Dedifferentiated amniotic fluid mesenchymal stem cell (primary cell): ENCODE measurements around the gene TAS2R3.
A peak's percentile ranks its signal among the peaks of the same experiment; 100 is the strongest.
"Not testable (repeated sequence)": the region's sequence is repeated elsewhere in the genome, so short reads cannot be mapped to it uniquely, and the experiment has no call there.

Experiments used
- DNase-seq: peaks from one replicate; pipeline ENCODE4 v3.0.0-alpha.2; 2016; ENCODE audit errors: extremely low spot score

TAS2R3 gene, protein sequence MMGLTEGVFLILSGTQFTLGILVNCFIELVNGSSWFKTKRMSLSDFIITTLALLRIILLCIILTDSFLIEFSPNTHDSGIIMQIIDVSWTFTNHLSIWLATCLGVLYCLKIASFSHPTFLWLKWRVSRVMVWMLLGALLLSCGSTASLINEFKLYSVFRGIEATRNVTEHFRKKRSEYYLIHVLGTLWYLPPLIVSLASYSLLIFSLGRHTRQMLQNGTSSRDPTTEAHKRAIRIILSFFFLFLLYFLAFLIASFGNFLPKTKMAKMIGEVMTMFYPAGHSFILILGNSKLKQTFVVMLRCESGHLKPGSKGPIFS

DNA sequence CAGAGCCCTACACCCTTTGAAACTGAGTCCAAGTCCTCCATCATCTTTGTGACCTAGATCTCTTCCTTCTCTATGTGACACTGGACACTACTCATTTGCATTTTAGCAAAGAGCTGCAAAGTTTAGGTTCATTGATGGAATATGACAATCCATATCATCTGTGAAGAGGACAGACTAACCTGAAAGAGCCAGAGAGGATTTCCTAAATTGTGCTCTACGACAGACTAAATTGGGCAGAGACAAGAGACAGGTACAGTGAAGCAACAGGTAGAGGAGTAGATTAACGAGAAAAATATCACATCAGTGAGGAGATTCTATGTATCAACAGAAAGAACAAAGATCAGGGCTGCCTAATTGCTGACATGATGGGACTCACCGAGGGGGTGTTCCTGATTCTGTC lies at the start of gene TAS2R3:
TAS2R3 (plus strand) TSS at position 301 of the 400 bp plus-strand sequence; CDS start at position 363, 62 bp downstream.
- DNase-seq, result no peak

DNA sequence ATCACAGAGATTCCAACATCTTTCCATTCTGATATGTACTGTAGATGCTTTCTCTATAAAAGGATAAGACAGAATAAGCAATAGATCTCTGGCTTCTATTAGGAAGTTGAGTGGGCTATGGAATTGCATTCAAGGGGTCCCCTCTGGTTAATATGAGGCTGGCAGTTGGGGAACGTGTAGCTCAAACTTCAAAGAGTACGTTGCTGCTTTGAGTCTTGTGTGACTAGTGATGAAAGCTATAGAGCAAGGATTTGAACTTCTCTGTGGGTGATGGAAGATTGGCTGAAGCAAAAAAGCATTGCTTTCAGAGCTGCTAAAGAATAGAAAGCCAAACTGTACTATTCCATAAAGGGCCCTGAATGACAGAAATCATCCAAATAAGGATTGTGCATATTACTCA lies 49.3 kb upstream of the TAS2R3 start:
- DNase-seq, result no peak

DNA sequence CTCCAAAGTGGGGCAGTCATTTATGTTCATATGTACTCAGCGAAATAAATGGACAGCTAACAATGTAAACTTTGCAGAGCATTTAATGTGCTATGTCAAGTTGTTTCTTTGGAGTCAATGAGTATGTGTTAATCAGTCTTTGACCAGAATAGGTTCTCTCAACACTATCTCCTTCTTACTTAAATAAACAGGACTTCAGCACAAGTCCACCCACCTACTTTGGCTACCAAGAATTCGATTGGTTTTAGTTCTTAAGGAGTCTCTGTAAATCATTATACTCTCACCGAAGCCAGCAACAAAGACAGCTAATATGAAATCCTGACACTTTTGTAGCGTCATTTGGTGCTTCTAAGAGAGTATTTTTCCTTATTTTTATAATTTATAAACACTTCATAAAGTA lies 48.9 kb upstream of the TAS2R3 start:
- no peak for DNase-seq

DNA sequence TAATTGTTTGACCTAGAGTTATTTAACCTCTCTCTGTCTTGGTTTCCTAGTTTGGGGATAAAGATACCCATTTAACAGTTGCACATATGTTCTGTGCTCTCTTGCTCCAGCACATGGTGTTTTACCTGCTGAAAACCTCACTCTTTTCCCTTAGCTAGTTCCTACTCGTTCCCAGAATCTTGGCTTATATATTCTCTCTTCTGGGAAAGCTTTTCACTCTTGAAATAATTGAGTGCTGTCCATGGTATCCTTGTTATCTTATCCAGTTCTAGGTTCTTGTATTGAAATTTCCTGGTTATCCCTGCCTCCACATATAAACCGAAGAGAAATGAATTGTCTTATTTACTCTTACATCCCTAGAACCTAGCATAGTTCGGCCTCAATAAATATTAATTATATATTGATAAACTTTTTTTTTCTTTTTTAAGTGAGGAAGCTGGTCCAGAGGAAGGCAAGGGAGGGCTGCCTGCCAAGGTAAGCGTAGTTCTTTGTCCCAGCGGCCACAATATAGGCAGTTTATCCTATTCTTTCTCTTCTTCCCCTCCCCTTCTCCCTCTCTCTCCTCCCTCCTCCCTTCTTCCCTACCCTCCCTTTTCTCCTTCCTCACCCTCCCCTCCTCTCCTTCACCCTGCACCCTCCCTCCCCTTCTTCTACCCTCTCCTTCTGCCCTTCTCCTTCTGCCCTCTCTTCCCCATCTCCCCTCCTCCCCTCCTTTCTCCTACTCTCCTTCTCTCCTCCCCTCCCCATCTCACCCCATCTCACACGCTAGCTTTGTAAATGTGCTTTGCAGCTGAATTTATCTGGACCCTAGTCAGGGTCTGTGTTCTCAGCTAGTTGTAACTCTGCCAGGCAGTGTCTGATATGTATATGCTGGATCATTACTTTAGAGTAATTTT lies 47.9 kb upstream of the TAS2R3 start:
- no peak for DNase-seq

DNA sequence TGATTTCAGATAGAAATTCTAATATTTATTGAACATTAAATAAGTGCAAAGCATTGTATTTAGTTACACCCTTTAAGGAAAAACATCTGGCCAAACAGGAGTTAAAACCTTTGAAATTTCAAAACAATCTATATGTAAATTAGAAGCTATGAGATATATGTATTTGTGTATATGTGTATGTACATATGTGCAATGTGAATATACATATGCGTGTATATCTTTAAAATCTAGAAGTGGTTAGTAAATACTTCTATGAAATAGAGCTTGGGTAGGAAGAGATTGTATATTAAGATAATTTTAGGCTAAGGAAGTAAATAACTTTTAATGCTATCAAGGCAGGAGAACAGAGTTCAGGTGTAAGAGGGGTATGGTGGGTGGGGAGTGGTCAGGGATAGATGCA lies 46.4 kb upstream of the TAS2R3 start:
- no peak for DNase-seq

DNA sequence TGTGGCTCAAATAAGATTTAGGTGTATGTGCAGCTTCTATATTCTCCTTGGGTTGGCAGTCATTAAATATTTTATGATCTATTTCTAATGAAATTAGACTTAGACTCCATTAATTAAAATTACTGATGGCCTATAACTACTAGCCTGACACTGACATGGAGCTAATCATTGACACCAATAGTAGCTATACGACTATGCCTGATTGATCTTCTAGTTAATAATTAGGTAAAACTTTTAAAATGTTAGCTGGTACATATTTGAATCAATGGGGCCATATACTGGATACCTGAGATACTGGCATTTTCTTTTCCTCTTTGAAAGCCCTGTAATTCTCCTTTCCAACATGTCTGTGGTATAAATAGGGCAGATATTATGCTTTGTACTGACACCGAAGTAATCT lies 41.4 kb upstream of the TAS2R3 start:
- no peak for DNase-seq

DNA sequence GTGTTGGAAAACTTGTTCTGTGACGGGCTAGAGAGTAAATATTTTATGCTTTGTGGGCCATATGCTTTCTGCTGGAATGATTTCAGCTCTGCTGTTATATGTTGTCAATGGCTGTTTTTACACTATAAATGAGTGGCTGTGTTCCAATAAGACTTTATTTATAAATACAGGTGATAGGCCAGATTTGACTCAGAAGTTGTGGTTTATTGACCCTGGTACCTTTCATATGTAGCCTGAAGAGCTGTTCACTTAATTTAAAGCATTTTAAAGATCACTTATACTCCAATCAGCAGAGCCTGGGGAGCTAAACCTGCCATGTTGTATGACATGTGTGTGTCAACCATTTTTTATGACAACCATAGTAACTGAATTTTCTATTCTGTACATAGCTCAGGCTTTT lies 34.9 kb upstream of the TAS2R3 start:
- DNase-seq, result no peak

DNA sequence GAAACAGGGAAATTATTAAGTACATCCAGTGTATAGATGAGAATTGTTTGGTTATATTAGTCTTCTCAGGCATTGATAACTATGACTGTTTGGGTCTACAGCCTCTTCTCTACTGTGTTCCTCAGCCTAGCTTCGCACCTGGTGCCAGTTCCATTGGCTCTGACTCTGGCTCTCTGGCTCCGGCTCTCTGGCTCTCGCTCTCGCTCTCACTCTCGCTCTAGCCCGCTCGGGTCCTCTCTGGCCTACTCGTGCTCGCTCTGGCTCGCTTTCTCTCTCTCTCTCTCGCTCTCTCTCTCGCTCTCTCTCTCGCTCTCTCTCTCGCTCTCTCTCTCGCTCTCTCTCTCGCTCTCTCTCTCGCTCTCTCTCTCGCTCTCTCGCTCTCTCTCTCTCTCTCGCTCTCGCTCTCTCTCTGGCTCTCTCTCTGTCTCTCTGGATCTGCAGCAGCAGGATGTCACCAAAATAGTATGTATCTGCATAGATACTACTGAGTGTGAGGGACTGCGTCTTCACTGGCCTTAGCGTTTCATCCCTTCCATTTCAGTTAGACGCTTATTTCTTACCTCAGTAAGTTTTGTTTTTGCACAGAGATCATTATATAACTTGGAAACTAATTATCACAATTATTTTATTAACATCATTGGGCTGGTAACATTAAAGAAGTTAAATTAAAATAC lies 32.3 kb upstream of the TAS2R3 start:
- no peak for DNase-seq

DNA sequence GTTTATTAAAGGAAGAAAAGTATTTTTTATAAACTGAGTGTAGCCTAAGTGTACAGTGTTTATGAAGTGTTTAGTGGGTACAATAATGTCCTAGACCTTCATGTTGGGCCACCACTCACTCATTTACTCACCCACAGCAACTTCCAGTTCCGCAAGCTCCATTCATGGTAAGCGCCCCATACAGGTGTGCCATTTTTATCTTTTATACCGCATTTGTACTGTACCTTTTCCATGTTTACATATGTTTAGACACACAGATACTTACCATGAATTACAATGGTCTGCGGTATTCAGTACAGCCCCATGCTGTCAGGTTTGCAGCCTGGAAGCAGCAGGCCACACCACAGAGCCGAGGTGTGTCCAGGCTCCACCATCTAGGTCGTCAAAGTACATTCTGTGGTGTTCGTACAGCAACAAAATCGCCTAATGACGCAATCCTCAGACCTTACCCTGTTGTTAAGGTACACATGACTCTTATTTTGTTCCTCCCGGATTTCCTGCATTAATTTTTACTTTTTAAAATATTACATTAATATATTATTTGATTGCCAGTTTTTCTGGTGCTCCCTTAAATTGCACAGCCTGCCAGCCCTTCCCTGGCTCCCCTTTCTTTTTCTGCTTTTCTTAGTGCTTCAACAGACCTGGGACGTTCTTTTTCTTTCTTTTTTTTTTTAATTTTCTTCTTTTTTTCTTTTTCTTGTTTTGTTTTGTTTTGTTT lies 26.6 kb upstream of the TAS2R3 start:
- no peak for DNase-seq

DNA sequence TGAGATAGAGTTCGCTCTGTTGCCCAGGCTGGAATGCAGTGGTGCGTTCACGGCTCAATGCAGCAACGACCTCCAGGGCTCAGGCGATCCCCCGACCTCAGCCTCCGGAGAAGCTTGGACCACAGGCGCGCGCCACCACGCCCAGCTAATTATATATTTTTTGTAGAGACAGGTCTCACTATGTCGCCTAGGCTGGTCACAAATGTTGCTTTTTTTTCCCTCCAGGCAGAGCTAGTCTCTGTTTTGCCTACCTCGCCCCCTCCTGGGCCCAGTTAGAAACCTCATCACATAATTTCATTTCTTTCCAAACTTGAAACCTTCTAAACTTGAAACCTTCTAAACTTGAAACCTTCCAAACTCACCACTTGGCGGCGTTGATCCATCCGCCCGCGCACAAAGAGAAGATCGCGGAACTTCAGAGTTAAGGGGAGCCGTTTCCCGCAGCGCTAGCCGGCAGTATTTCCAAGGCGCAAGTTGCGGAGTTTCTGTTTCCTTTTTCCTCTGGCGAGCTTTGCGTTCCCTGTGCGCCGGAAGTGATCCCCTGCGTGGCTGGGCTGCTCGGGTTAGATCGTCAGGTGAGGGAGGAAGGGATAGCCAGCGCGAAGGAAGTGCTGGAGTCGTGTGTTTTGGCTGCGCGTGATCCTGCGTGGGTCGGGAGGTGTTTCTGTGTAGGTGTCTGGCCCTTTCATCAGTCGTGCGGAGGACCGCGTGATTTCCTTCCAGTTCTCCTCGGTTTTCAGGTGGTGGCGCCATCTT lies 25.9 kb upstream of the TAS2R3 start, which contains the start of gene SSBP1:
SSBP1 (plus strand) TSS at position 523 of the 756 bp plus-strand sequence. CDS start 809 bp downstream, outside the sequence.
- peak; percentile 98 for DNase-seq

DNA sequence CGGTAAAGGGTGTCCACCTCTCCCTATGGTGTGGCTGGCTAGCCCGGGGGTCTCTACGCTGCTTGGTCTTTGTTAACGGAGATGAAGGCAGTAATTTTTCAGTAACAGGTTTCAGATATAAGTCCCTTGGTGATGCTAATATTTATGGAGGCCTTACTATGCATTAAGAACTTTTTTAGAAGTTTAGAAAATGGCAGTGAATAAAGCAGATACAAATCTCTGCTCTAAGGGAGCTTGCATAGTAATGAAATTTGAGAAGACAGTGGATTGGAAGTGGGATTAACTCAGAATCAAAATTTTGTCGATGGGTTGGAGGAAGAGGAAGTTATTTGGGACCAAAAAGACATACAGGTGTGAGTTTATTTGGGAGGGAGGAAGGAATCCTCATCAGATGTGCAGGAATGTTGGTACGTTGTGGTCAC lies 25.3 kb upstream of the TAS2R3 start:
- no peak for DNase-seq

DNA sequence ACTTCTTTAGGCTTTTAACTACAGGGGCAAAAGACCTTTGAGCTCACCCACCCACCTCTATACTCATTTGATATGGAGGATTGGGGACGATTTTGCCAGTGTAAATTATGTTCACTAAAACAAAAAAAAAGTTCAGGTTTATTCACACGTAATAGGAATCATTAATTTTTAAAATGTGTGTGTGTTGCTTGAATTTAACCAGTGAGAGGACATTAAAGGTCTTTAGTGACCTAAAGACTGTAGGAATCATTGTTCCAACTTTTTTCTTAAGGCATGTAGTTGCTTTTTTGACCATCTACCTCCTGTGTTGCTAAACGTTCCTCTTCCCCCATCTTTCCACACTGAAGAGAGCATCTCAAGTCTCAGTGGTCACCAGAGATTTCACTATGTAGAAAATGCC lies 24.6 kb upstream of the TAS2R3 start:
- no peak for DNase-seq

DNA sequence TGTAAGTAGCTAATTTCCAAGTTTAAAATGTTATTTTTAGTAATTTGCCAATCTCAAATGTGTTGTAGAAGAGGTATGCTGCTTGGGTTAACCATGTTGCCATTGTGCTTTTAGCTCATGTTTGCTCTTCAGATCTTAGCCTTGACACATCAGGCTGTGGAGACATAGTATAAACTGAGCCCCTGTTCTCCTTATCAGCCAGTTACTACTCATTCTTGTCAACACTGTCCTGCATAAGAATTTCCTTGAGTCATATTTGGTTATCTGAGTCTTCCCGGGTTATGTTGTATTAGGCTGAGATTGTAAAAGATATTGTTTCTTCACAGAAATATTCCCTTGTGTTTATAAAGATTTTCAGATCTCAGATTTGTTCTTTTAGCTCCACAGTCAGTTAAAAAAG lies 21.7 kb upstream of the TAS2R3 start:
- no peak for DNase-seq

DNA sequence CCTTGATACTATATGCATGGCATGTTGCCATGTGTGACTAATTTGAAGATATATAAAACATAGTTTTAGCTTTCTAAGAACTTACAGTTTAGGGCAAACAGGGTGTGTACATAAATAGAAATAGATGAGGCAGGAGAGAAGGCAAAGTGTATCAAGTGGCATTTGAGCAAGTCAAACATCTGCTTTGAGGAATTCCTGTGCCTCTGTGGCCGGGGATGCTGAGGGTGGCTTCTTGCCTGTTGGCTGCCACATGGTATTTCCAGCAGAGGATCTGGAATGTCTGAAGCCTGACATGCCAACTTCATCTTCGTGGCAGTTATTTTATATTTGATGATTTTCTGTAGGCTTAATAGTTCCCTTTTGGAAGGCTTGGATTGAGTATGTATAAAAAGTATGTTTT lies 19.8 kb upstream of the TAS2R3 start:
- DNase-seq, result no peak

DNA sequence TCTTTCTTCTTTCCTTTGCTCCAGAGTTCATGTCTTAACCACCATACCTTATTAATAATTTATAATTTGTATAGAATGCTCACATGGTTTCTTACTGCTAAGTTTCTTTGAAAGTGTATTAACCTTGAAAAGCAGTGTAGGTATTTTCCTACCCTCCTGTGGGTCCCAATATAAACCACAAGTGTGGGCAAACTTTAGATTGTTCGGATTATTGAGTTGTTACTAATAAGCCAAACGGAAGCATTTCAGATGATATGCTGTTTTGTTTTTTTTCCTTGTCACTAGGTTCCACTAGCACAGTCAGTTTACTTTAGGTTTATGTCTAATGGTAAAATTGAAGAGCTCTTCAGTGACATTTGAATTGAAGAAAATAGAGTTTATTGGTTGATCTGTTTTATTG lies 15.5 kb upstream of the TAS2R3 start:
- DNase-seq, result no peak

DNA sequence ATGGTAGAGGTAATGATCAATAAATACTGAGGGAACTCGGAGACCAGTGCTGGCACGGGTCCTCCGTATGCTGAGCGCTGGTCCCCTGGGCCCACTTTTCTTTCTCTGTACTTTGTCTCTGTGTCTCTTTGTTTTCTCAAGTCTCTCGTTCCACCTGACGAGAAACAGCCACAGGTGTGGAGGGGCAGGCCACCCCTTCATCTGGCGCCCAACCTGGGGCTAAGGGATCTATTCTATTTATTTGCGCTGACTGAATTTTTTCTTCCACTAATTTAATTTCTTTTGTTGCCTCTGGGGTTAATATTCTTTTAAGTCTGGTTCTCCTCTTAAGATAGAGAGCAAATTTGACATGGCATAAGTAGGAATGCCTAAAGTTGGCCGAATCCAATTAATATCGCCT lies 12.0 kb upstream of the TAS2R3 start:
- DNase-seq, result not testable (repeated sequence)

DNA sequence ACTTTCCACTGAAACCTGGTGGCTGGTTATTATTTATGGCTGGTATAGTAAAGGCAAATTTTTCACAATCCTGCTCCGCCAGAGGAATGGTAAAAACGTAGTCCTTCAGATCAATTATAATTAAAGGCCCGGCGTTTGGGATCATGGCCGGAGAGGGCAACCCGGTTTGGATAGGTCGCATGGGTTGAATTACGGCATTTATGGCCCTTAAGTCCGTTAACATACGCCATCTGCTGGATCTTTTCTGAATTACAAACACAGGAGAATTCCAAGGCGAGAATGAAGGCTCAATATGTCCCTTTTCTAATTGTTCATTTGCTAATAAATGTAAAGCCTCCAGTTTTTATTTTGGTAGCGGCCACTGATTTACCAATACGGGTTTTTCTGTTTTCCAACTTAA lies 11.3 kb upstream of the TAS2R3 start:
- DNase-seq, result no peak

DNA sequence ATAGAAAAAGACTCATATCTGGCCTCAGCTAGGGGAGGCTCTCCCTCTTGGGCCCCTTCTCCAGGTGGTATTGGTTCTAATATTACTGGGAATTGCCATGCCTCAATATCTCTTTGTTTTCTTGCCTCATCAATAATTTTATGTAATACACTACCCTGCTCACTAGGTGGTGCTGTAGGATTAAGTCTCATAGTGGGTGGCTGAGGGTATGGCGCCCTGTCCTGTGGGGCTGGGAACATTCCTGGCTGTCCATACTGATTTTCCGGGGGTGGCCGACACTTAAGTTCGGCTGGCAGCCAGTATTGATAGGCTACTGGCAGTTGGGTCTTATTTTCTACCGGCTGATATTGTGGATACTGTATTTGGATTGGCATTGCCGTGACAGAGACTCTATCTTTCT lies 9.0 kb upstream of the TAS2R3 start:
- no peak for DNase-seq

DNA sequence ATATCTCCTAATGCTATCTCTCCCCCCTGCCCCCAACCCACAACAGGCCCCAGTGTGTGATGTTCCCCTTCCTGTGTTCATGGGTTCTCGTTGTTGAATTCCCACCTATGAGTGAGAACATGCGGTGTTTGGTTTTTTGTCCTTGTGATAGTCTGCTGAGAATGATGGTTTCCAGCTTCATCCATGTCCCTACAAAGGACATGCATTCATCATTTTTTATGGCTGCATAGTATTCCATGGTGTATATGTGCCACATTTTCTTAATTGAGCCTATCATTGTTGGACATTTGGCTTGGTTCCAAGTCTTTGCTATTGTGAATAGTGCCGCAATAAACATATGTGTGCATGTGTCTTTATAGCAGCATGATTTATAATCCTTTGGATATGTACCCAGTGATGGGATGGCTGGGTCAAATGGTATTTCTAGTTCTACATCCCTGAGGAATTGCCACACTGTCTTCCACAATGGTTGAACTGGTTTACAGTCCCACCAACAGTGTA lies 6.2 kb downstream of the TAS2R3 start:
- DNase-seq, result not testable (repeated sequence)

DNA sequence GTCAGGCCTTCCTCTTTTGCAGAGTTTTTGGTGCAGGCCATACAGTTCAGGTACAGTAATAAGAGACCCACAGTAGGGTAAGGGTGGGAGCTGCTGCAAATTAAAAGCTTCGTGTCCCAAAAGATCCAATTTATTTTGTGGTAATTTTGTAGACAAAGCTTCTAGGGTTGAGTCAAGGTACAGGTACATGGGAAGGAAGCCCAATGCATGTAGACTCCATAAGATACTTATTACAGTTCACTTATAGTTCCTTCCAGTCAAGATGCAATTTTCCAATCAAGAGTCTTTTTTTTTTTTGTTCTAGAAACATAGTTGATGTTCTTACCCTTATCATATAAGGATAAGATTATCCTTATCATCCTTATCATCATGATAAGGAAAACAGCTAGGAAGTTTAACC lies 12.5 kb downstream of the TAS2R3 start, which contains the start of gene TAS2R4:
TAS2R4 (plus strand) TSS at position 301 of the 400 bp plus-strand sequence. CDS start 1,815 bp downstream, outside the sequence.
- no peak for DNase-seq
